ELF-1 (cell line): Measurements from ENCODE around the gene ATP2B1.
A peak's percentile ranks its signal among the peaks of the same experiment; 100 is the strongest.

Experiments
- DNase-seq: peaks from one replicate; pipeline ENCODE4 v3.0.0-alpha.2; 2016; ENCODE audit warnings: low read depth, low spot score

ATP2B1 gene

DNA sequence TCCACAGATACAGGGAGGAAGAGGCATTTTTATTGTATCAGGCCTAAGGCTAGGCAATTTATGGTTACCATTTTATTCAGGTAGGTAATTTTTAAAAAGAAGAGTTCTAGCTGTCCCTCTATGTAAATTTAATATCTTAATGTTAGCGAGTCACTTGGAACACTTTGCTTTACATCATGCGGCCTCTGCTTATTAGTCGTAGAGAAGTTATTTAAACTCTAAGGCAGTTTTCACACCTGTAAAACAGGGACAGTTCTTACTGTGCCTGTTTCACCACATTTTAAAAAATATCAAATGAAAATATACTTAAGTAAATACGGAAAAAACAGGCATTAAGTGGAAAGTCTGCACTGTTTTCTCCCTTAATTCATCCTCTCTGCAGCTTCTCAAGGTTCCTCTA, 111.4 kb downstream of the ATP2B1 start:
- DNase-seq: no peak

DNA sequence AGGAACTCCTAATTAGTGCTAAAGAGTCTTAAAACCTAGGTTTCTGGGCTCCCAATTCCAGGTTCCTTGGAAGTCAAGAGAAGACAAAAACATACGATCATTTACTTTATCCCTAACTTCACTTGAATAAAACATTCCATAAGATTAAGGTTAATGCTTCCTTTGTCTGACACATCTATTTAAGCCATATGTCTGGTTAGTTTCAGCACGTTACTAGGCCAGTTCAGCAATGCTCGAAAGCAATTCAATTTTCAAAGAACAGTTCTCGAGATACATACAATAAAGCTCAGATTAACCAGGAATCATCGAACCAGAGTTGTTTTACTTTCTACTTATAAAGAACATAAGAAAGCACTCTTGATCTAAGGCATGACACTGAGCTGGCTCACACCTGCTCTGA, 114.8 kb downstream of the ATP2B1 start:
- DNase-seq: no peak

GRCh38 chr12:89593233-89593632, 115.4 kb downstream of the ATP2B1 start:
- no peak for DNase-seq

DNA sequence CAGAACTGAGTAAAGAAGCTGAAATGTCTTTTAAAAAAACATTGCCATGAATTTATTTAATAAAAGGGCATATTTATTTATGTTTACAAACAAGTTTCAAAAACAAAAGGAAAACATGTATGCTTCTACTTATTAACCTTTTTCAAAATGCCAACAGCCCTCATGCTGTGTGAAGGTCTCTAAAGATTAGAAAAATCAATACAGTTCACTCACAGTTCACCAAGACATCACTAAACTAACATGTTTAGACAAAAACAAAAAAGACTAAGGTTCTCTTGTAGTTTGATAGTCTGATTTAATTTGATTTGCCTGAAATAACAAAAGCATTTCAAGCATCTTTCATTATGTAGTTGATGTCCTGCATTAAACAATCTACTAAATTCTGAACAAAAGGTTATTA, 118.9 kb downstream of the ATP2B1 start:
- no peak for DNase-seq

GRCh38 chr12:89578499-89578898, 130.1 kb downstream of the ATP2B1 start:
- no peak for DNase-seq

- DNase-seq: no peak
Observed at GRCh38 chr12:89576572-89577220, 131.9 kb downstream of the ATP2B1 start.

DNA sequence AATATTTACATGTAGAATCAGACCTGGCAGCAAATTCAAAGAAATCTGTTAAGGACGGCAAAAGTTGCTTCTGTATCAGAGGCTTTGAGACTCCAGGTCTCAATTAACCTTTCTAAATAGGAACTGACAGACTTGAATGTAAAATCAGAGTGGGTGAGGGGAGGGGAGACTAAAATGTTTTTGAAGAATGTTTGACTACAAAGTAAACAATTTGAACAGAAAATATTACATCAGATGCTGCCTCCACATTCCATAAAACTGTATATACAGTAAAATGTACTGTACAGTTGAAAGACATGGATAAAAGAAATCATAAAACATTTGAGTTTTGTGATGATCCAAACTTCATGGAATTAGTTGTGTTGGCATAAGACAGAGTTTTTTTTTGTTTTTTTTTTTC, 133.3 kb downstream of the ATP2B1 start:
- DNase-seq: no peak

DNA sequence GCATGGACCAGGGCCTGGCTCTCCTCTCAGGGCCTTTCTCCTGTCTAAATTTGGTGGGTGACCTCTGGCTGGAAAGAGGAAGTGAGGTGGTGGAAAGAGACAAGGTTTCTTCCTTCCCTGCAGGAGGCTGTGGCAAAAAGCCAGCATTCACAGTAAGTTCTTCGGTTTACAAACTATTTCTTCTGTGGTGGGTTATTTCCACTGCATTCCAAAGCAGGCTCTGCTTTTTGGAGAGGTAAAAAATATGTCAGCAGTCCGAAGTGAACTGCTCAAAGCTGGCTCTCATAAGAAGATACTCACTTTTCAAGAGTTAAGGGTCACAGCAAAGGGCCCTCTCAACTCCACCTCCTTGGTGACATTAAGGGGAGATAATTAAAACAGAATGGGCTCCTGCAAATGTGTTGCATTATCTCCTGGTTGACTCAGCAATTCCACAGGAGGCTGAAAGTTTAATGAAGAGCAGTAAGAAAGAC, 133.9 kb downstream of the ATP2B1 start:
- no peak for DNase-seq

- DNase-seq: no peak
Observed at GRCh38 chr12:89573051-89573810, 135.4 kb downstream of the ATP2B1 start.

DNA sequence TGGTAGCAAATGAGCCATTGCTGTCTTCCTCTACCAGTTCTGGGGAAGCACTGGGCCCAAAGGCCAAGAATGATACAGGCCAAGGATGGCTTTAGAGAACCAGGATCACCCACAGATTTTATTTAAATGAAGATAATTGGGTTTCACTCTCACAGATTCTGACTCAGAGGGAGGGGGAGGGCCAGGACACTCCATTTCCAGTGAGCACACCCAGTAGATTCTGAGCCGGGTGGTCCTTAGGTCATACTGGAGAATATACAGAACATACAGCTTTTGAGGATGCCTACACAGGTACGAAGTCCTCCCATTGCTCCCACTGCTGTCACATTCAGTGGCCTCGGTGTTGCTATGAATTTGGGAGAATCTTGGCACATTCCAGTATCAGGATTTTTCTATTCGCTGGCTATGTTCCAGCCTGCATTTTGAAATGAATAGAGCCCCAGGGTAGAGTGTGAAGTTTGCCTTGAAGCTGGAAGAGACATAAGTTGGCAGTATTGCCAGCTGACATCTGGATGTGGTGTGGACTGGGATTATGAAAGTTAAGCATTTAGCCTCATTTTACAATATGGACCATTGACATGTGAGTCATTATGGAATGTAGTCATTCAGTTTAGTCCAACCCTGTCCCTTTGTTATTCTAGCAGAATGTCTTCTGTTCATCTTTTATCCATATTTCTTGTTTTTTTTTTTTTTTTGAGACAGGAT, 137.0 kb downstream of the ATP2B1 start:
- DNase-seq: no peak

- DNase-seq: no peak
Observed at GRCh38 chr12:89568484-89568883, 140.2 kb downstream of the ATP2B1 start.

GRCh38 chr12:89567691-89568239, 140.9 kb downstream of the ATP2B1 start:
- DNase-seq: no peak

GRCh38 chr12:89566615-89567014, 142.0 kb downstream of the ATP2B1 start:
- DNase-seq: peak; percentile 73

GRCh38 chr12:89565002-89565401, 143.6 kb downstream of the ATP2B1 start:
- no peak for DNase-seq

DNA sequence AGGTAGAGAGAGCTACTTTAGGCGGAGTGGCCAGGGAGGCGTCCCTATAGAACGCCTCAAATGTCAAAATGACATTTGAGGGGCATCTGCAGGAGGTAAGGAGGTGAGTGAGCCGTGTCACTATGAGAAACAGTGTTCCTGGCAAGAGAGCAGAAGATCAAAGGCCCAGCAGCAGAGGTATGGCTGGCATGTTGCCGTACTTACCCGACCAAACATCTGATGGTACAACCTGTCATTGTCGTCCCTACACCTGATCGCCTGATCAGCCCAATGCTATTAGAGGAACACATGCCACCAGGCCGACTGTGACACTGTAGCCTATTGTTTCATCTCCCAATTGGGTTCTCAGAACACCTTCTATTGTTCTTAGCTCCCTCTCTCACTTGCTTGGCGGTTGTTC, 148.9 kb downstream of the ATP2B1 start:
- DNase-seq: no peak

GRCh38 chr12:89556976-89557375, 151.7 kb downstream of the ATP2B1 start:
- DNase-seq: no peak

DNA sequence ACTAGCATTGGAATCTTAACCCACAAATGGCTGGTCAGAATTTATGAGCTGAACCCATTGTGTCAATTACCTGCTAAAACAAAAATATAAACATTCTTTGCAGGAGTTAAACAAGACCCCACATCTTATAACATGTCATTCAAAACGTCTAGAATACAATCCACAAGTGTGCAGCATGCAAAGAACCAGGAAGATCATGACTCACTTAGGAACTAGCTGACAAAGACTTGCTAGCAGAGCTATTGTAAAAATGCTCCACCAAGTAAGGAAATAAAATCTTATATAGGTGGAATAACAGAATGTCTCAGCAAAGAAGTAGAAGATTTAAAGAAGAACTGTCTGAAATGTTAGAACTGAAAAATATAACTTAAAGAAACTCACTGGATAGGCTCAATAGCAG, 156.3 kb downstream of the ATP2B1 start:
- no peak for DNase-seq

DNA sequence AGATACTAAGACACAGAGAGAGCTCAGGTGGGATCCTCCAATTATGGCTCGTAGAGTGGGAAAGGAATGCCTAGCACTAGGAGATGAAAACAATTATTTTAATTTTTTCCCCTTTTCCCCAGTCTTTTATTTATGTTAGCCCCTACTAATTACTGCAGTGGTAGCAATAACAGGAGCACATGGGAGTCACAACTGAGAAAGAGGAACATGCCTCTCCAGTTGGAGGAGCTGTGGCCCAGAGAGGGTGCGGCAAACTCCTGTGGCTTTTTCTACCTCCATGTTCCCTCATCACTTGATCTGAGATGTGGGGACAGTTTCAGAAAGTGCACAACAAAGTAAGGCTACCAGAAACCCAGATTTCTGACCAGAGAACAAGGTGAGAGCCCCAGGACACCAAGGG, 156.9 kb downstream of the ATP2B1 start:
- no peak for DNase-seq

- DNase-seq: no peak
Observed at GRCh38 chr12:89547101-89547500, 161.5 kb downstream of the ATP2B1 start.

- no peak for DNase-seq
Observed at GRCh38 chr12:89546151-89546550, 162.5 kb downstream of the ATP2B1 start.

DNA sequence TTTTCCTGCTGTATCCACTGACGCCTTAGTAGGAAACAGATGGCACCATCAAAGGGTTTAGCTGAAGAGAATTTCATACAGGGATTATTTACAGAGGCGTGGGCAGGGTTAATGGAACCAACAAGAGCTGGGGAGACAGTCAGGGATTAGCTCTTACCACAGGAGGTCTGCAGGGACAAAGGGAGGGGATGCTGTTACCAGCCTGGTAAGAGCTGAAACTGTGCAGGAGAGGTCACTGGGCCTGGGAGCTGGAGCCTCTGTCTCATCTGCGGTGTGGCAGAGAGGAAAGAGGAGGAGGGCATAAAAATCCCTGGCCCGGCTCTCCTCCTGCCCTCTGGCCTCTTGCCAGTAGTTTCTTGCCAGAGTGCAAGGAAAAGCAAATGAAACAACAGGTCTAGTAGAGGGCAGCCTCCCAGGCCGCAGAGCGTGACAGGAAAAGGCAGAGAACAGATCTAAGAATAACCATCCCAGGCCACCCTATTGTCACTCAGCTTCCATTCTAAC, 163.9 kb downstream of the ATP2B1 start:
- DNase-seq: peak; percentile 22

DNA sequence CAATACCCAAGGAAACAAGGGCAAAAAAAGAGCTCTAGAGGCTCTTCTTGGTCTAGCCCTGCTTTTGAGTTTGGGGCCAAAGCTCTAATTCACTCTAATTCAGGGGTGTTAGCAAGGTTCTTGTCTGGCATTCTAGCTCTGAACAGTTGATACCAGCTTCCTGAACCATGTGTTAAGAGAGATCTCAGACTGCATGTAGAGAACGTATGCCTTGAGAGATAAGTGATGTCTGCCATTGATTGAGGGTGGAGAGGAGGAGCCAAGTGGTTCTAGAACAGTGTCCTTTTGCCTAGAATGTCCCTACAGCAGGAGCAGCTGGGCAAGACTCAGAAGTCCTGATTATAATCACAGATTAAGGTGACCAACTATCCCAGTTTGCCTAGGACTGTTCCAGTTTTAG, 164.6 kb downstream of the ATP2B1 start:
- no peak for DNase-seq
